ENCODE measurements around the gene RMND5A. TPM values are rescaled to one million over a fixed set of nuclear protein-coding genes. Genes with fewer than 3 reads are reported as not detected.

The RMND5A gene
- total RNA-seq, 1 experiment from 2014 or later: 22.2 TPM

Other genes with a start within 250 kb of the RMND5A start
- 59.9 and 63.3 TPM in 2 replicates for gene CHMP3, start 156.8 kb upstream of the RMND5A start, total RNA-seq (2014; rRNA removed; shearing (Covaris generic))
- gene RNF103, start 96.4 kb upstream of the RMND5A start, total RNA-seq (2014; rRNA removed; shearing (Covaris generic)): 9.9 and 12.5 TPM in 2 replicates
- gene CD8A, start 70.6 kb downstream of the RMND5A start, total RNA-seq (2014; rRNA removed; shearing (Covaris generic)): not detected in 2 replicates
- not detected in 2 replicates for gene CD8B, start 141.6 kb downstream of the RMND5A start, total RNA-seq (2014; rRNA removed; shearing (Covaris generic))
- 1.3 and 1.6 TPM in 2 replicates for gene RGPD1, start 221.8 kb downstream of the RMND5A start, total RNA-seq (2014; rRNA removed; shearing (Covaris generic))